HG03342 (cell line): ENCODE results near the gene RABL2B.

Experiments used
- ATAC-seq: cut with Tn5 transposase; IDR thresholded peaks from one replicate; pipeline ENCODE4 v1.9.1; 2021; ENCODE audit warnings: mild to moderate bottlenecking, moderate library complexity; ENCODE audit not compliant: unreplicated experiment

RABL2B gene

GRCh38 chr22:50738649-50739227 lies 44.7 kb downstream of the RABL2B start:
- ATAC-seq: no peak

- ATAC-seq: no peak
These were observed 45.4 kb downstream of the RABL2B start, which contains the start of gene ACR for GRCh38 chr22:50737728-50738648. Gene ACR, plus strand, starts transcription at chr22:50738204. Its CDS starts 32 bp downstream, at chr22:50738236.

GRCh38 chr22:50735739-50736030 lies 47.8 kb downstream of the RABL2B start:
- no peak for ATAC-seq

GRCh38 chr22:50734986-50735738 lies 48.3 kb downstream of the RABL2B start:
- no peak for ATAC-seq

GRCh38 chr22:50734343-50734771 lies 49.1 kb downstream of the RABL2B start:
- ATAC-seq: no peak

GRCh38 chr22:50733521-50734342 lies 49.7 kb downstream of the RABL2B start:
- no peak for ATAC-seq

GRCh38 chr22:50732681-50733080 lies 50.8 kb downstream of the RABL2B start:
- ATAC-seq: no peak

- ATAC-seq: no peak
These were observed 51.4 kb downstream of the RABL2B start for GRCh38 chr22:50731811-50732624.

DNA sequence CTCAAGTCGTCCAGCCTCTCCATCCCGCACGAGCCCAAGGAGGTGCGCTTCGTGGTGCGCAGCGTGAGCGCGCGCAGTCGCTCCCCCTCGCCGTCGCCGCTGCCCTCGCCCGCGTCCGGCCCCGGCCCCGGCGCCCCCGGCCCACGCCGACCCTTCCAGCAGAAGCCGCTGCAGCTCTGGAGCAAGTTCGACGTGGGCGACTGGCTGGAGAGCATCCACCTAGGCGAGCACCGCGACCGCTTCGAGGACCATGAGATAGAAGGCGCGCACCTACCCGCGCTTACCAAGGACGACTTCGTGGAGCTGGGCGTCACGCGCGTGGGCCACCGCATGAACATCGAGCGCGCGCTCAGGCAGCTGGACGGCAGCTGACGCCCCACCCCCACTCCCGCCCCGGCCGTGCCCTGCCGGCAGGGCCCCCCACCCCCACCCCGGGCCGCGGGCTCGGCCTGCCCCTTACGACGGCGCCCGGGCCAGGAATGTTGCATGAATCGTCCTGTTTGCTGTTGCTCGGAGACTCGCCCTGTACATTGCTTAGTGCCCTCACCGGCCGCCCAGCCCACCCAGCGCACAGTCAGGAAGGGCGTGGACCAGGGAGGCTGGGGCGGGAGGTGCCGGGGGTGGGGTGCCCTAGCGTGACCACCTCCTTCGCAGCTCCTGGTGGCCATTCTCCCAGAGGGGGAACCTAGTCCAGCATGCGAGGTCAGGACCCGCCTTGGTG lies 52.3 kb downstream of the RABL2B start:
- ATAC-seq: no peak

DNA sequence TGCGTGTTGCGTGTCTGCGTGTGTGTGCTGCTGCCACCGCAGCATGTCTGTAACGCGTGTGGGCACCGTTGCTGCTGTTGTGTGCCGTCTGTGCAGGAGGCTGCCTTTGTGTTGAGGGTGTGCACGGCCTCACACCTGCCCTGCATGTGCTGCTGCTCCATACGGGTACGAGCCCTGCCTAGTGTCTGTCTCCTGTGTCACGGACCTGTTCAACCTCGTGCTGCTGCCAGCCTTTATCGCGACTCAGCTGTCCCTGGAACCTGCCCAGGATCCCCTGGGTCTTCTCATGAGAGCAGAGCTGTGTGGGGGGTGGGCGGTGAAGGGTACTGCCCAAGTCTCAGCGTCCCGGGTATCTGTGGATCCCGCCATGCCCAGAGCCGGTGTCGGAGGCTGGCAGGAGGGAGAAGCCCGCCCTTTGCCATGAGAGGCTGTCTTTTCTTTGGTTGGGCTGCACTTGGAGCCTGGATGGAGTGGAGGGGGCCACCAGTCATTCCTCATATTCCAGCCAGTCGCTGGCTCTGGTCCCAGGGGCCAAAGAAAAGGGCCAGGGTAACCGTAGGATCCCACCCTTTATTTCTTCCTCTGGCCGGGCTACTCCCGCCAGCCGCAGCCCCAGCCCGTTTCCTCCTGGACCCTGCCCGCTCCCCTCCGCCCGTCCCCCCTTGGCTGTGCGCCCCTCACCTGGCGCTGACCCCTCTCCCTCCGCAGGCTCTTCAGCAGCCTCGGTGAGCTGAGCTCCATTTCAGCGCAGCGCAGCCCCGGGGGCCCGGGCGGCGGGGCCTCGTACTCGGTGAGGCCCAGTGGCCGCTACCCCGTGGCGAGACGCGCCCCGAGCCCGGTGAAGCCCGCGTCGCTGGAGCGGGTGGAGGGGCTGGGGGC lies 53.2 kb downstream of the RABL2B start:
- no peak for ATAC-seq

- no peak for ATAC-seq
These were observed 53.9 kb downstream of the RABL2B start for GRCh38 chr22:50729391-50730012.

DNA sequence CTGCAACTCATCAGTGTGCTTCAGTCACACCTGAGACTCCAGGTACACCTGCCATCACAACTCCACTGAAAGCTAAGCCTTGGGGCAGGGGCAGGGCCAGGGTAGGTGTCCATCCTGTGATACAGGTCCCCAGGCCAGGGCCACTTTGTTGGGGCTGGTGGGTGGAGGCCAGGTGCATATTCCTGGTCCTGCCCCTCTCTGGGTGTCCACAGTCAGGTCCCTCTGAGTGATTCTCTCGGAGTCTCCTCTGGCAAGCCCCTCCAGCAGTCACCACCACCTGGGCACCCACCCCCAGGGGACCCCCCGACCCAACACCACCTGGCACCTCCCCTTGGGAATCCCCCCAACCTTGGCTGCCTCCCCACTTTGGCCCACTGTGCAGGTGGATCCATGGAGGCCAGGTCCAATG lies 54.9 kb downstream of the RABL2B start:
- ATAC-seq: no peak

DNA sequence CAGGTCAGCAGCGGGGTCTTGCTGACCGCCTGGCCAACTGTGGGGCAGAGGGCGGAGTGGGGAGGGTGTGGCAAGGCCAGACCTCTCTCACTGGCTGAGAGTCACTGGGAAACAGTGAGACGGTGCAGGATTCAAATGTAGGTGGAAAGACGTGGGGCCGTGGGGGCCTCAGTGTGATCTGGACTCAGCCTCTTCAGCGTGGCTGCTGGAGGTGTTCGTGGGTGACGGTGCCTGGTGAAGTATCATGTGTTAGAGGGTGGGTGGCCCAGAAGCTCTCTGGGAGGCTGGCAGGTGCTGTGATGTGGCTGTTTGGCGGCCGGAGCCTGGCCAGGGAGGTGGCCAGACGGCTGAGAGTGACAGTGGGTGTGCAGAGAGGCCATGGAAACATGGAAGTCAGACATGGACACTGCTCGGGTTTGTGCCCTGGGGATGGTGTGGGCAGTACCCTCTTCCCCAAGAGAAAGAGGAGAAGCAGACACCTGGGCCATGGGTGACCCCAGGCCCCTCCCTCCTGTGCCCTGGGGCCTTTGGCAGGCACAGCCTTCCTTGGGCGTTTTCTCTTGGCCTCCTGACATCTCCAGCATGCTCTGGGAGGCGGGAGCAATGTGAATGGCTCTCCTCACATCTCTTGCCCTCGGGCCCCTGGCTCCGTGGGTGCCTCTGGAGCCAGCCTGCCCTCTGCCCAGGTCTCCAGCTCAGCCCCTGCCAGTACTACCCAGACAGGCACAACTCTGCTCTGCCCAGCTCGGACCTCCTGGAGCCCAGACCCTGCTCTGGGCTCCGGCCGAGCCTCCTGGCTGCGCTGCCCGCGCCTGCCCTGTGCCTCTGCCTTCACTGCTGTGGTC lies 55.5 kb downstream of the RABL2B start:
- no peak for ATAC-seq

- no peak for ATAC-seq
These were observed 56.6 kb downstream of the RABL2B start for GRCh38 chr22:50726643-50727340.

GRCh38 chr22:50725597-50725996 lies 57.8 kb downstream of the RABL2B start:
- ATAC-seq: no peak

DNA sequence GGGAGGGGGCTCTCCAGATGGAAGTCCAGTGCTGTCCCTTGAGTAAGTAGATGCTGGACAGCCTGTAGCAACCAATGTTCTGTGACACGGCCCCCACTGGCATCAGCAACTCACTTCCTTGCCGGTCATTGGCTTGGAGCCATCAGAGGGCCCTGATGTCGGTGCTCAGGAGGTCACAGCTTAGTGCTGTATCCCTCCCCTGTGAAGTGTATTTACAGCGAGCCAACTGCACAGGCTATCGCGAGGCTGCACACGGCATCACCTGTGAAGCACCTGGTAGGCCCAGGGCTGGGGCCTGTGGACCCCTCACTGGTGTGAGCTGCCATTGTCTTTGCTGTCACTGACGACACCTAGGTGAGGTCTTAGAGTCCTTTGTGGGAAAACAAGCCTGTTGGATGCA lies 58.8 kb downstream of the RABL2B start:
- no peak for ATAC-seq
